Endothelial cell (in vitro differentiated cells): ENCODE measurements around the gene FHAD1. TPM values are rescaled to one million over a fixed set of nuclear protein-coding genes. Genes with fewer than 3 reads are reported as not detected.

Experiments used
- DNase-seq: peaks from one replicate; pipeline ENCODE4 v3.0.0; 2021; ENCODE audit warnings: low spot score
- H3K27ac Mint-ChIP-seq: one replicate; pipeline ENCODE4 v1.8.0; 2021; ENCODE audit warnings: mixed read lengths, inconsistent platforms; ENCODE audit not compliant: unreplicated experiment
- H3K27me3 Mint-ChIP-seq: one replicate; pipeline ENCODE4 v1.8.0; 2021; ENCODE audit warnings: mild to moderate bottlenecking, moderate library complexity, mixed read lengths, inconsistent platforms; ENCODE audit not compliant: unreplicated experiment
- H3K36me3 Mint-ChIP-seq: one replicate; pipeline ENCODE4 v1.8.0; 2021; ENCODE audit warnings: mild to moderate bottlenecking, low read depth, mixed read lengths, inconsistent platforms; ENCODE audit not compliant: unreplicated experiment
- H3K4me1 Mint-ChIP-seq: one replicate; pipeline ENCODE4 v1.8.0; 2021; ENCODE audit warnings: mild to moderate bottlenecking, mixed read lengths, inconsistent platforms; ENCODE audit not compliant: unreplicated experiment
- H3K4me3 Mint-ChIP-seq: one replicate; pipeline ENCODE4 v1.8.0; 2021; ENCODE audit warnings: mild to moderate bottlenecking, mixed read lengths, inconsistent platforms; ENCODE audit not compliant: unreplicated experiment
- H3K9me3 Mint-ChIP-seq: one replicate; pipeline ENCODE4 v1.8.0; 2021; ENCODE audit warnings: mixed read lengths, inconsistent platforms; ENCODE audit not compliant: unreplicated experiment
- CTCF ChIP-seq: fragments of 200-600 bp; sonication (generic); IDR thresholded peaks from one replicate; pipeline ENCODE4 v1.5.0; 2021; ENCODE audit warnings: antibody characterized with exemption; ENCODE audit not compliant: unreplicated experiment
- total RNA-seq: library from RNA; stranded (reverse); fragmentation: NEBNext Ultra II Directional; extraction: Animal tissue kit (Norgen Biotek cat#: 25700); gene quantifications from one replicate; pipeline ENCODE4 v1.2.1, GENCODE V29; 2021; ENCODE audit not compliant: unreplicated experiment

The FHAD1 gene
- total RNA-seq, 1 donor from 2014 or later, result 2.1 TPM

GRCh38 chr1:15201849-15202551, 45.0 kb upstream of the FHAD1 start:
- no peak for TF ChIP-seq CTCF
- Mint-ChIP-seq H3K4me3 (no peak overlapping the region), H3K4me1 (peaks cover 38% of the 10 kb centered on the region), H3K27ac (no peak overlapping the region), H3K9me3 (no peaks in the 10 kb centered on the region), H3K27me3 (peaks cover 5% of the 10 kb centered on the region), H3K36me3 (peaks cover 8% of the 10 kb centered on the region)
- DNase-seq, result no peak

- Mint-ChIP-seq H3K36me3 (peaks cover 3% of the 10 kb centered on the region), H3K4me3 (no peak overlapping the region), H3K27ac (no peak overlapping the region), H3K4me1 (peaks cover 51% of the 10 kb centered on the region), H3K27me3 (peaks cover 14% of the 10 kb centered on the region), H3K9me3 (no peaks in the 10 kb centered on the region)
- no peak for DNase-seq
- no peak for TF ChIP-seq CTCF
Measured at GRCh38 chr1:15204931-15205330, 42.1 kb upstream of the FHAD1 start.

GRCh38 chr1:15205586-15206346, 41.3 kb upstream of the FHAD1 start:
- H3K9me3 Mint-ChIP-seq, result no peaks in the 10 kb centered on the region
- H3K4me1 Mint-ChIP-seq, result peaks cover 50% of the 10 kb centered on the region
- TF ChIP-seq CTCF, result no peak
- no peak overlapping the region for H3K4me3 Mint-ChIP-seq
- H3K27ac Mint-ChIP-seq, result no peak overlapping the region
- no peak for DNase-seq
- H3K27me3 Mint-ChIP-seq, result peaks cover 14% of the 10 kb centered on the region
- H3K36me3 Mint-ChIP-seq, result peaks cover 3% of the 10 kb centered on the region

- no peak for TF ChIP-seq CTCF
- H3K27me3 Mint-ChIP-seq, result peaks cover 14% of the 10 kb centered on the region
- H3K27ac Mint-ChIP-seq, result peak overlapping the region; percentile 49
- no peaks in the 10 kb centered on the region for H3K9me3 Mint-ChIP-seq
- H3K4me1 Mint-ChIP-seq, result peaks cover 45% of the 10 kb centered on the region
- H3K4me3 Mint-ChIP-seq, result no peak overlapping the region
- no peak for DNase-seq
- H3K36me3 Mint-ChIP-seq, result peaks cover 3% of the 10 kb centered on the region
Measured at GRCh38 chr1:15206418-15207030, 40.5 kb upstream of the FHAD1 start.
